ENCODE measurements around the gene DCXR.
A peak's percentile ranks its signal among the peaks of the same experiment; 100 is the strongest.

Gene DCXR

DNA sequence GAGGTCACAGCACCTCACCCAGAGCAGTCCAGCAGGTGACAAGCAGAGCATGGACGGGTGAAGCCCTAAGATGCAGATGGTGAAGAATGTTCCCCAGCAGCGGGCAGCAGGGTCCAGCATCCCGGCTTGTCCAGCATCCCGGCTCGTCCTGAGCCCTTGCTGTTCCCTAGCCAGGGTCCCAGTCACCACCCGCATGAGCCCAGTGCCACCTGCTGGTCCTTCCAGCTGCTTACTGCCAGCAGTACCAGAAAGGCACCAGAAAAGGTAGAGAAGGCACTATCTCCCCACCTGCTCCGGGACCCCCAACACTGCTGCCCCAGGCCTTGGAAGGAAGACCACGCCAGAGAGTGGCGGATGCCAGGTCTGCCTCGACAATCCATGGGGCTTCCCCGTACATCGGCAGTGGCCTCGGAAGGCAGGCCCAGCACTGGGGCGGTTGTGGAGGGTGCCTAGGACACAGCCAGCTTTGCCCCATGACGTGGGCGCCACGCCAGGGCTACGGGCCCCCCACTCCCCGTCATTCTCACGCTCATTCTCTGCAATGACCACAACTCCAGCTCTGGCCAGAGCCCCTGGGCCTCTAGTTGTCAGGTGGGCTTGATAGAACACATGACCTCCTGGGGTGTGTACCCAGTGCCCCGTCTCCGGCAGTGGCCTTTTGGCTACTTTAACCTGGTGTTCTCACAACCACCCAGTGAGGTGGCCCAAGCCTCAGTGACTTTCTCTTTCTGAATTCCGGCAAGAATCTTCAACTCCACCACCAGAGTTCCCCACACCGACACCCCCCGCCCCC is 16.2 kb downstream of the DCXR start:
- DNase-seq: peak; percentile 53

DNA sequence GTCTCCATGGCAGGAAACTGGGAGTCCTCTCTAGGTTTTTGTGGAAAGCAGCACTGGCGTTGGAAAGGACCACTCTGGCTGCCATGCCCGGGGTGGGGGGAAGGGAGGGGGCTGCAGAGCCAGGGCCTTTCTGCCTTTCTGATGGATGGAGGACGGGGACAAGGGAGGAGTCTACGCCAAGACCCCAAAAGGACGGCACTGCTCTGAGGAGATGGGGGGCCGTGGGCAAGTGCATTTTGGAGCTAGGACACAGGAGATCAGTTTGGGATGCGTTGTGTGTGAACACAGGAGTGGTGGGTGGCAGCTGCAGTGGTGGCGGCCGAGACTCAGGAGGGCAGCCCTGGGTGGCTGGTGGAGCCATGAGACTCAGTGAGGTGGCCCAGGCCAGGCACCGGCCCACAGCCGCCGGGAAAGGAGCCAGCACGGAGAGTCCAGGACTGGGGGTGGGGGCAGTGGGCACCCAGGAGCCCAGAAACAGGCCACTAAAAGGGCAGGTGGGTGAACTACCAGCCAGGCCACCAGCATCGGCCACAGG is 16.9 kb downstream of the DCXR start:
- DNase-seq: no peak

DNA sequence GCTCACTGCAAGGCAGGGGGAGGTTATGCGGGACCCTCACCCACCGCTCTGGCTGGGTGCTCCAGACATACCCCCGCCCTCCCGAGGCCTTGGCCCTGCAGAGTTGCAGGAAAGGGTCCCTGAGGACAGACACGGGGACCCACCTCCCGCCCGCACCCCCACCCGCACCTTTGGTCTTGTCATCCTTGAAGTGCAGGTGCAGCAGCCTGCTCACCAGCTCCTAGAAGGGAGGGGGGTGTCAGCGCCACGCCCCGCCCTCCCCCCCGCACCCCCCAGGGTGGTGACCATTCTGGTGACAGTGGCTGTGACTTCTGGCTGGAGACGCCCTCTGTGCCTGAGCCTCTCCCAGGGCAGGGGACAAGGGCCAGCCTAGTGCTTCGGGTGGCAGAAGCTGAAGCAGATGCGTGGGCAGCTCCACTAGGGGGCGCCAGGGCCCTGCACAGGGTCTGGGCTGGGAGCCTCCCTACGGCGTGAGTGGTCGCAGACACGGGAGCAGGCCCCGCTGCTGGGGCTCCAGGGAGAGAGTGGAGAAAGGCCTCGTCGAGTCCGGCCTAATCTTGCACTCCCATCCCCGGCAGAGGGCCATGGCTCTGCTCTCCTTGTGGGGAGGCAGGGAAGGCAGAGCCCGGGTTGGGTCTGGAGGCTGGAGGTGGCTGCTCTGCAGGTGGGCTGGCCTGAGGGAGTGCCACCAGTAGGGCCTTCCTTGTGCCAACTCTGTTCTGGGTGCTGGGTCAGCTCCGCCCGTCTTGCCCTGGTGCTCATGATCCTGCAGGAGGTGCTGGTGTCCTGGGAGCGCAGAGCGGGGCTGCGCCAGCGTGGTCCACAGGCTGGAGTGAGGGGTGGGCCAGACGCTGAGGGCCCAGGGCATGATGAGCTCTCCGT is 17.6 kb downstream of the DCXR start:
- peak; percentile 56 for DNase-seq

DNA sequence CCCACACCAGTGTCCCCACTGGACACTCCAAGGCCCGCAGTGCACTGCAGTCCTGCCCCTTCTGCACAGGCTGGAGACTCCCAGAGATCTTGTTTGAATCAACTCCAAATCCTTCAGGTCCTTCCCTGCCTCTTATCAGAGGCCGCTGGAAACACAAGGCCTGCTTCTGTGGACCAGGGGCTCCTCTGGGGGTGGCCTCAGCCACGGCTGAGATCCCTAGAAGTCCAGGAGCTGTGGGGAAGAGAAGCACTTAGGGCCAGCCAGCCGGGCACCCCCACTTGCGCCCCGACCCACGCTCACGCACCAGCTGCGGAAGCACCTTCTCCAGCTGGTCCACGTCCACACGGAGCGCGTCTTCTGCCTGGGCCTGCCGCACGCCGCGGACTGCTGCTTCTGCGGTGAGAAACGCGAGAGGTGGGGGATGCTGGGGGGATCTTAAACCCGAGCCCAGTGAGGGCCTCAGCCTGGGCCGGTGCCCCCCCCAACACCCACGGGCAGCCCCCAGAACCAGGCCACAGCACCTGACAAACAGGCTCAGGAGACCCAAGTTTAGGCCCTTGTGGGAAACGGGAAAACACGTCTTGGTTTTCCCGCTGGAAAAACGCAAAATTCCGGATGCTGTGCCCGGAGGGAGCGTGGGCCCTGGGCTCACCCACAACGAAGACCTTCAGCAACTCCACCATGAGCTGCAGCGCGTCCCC is 18.4 kb downstream of the DCXR start:
- DNase-seq: no peak

DNA sequence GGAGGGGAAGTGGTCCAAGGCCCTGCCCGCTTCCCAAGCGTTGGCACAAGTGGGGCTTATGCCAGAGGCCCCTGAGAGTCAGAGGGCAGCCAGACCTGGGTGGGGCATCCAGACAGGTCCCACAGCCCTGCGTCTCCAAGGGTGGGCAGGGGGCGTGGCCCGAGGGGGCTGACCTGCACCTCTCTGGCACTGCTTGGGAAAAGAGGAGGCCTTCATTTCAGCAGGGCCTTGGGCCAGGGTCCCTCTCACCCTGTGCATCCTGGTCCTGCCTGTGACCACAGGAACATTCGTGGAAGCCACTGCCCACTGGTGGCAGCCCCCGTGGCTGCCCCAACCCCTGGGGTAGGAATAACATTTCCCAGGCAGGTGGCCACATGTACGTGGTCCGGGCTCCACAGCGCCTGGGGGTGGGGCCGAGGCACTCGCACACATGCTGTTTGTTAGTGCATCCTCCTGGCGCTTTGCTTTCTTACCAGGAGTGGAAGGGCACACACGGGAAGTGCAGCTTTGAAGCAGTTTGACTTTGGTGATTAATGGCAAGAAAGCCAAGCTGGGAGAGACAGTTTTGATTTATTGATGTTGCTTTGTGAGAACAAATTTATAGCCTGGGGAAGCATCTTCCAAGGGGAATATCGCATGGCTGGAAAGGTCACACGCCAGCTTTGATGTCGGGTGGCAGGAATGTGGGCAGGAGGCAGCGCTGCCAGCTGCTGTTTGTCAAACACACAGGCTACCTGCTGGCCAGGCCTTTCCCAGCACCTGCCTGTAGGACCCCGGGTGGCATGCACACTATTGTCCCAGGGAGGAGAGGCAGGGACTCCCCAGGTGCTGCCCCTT is 19.1 kb downstream of the DCXR start:
- DNase-seq: peak; percentile 64

DNA sequence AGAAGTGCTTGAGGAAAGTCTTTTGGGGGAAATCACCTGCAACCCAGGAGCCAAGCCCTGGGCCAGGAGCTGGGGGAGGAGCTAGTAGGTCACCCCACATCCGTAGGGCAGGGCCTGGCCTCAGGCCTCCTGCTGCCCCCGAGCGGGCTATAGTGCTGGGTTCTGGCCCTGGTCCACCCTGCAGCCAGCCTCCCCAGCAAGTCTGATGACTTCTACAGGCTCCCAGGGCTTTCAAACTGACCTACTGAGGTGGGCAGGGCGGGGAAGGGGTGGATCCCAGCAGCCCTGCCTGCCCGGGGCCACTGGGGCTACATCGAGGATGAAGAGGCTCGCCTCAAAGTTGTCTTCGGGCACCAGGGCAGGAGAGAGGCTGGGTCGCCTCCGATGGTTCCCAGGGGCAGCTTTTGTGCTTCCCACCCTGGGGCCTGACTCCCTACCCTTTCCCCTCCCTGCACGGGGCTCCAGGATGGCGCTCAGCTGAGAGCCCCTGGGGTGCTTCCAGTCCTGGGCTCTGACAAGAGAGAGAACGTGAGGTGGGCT is 19.8 kb downstream of the DCXR start:
- DNase-seq: no peak

DNA sequence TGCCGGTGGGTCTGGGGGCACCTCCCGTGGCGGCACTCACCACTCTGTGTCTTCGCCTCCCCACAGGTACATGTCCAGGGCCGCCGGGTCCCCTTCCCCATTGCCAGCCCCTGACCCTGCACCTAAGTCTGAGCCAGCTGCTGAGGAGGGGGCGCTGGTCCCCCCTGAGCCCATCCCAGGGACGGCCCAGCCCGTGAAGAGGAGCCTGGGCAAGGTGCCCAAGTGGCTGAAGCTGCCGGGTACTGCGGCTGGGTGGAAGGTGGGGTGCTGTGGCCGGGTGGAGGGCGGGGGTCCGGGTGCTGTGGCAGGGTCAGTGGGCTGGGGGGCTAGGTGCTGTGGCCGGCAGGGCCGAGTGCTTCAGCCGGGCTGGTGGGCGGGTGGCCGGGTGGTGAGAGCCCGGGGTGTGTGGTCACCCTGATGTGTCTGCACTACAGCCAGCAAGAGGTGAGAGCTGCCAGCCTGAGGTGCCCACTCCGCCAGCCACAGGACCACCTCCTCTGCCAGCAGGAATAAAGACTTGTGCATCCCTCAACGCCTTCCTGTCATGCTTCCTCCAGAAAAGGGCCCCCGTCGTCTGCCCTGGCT is 20.5 kb downstream of the DCXR start:
- DNase-seq: no peak

DNA sequence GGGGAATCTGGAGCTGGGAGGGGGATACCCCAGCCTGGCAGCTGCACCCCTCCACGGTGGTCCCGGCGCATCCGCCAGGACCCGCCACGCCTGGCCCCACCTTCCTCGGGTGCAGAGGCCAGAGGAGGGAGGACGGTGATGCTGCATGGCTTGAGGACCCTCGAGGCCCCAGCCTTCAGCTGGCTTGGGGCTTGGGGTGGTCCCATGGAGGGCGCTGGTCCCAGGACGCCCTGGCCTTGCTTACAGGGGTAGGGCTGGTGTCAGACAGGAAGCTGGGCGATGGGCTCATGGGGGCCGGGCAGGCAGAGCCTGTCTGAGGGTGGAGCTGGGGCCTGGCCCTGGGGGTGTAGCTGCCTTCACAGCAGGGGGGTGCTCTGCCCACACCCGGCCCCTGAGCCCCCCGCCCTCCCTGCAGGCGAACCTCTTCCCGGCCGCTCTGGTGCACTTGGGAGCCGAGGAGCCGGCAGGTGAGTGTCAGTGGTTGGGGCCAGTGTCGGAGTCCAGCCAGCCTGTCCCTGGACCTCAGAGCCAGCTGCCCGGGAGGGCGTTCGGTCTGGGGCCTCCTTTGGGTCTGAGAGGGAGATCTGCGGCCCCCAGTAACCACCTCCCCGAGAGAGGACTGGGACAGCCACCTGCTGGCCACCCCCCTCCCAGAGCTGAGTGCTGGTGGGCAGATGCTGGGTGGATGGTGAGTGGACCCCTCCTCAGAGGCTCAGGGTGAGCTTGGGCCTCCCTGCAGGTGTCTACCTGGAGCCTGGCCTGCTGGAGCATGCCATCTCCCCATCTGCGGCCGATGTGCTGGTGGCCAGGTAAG is 21.2 kb downstream of the DCXR start:
- no peak for DNase-seq

DNA sequence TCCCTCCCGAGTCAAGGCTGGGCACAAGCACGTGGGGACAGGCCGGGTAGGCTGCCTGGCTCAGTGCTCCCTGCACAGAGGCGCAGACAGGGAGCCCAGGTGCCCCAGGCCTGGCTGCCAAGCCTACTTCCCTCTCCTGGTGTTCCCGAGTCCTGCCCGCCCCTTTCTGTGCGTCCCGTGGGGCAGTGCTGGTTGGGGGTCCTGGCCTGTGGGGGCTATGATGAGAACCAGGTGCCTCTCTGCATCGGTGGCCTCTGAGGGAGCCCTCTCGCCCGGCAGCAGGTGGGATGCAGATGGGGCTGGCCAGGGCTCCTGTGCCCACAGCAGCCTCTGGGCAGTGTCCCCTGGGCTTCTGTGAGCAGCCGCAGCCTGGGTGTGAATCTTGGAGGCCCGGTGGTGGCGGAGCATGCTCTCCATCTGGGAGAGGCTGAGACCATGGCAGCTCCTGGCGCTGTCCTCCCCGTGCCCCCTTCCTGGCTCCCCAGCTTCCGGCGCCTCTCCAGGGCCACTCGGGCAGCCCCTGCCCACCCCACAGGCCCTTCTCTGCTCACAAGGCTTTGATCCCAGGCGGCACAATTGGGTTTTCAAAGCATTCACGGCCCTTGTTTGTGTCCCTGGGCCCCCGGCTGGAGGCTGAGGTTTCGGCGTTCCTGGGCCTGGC is 22.1 kb downstream of the DCXR start:
- no peak for DNase-seq

DNA sequence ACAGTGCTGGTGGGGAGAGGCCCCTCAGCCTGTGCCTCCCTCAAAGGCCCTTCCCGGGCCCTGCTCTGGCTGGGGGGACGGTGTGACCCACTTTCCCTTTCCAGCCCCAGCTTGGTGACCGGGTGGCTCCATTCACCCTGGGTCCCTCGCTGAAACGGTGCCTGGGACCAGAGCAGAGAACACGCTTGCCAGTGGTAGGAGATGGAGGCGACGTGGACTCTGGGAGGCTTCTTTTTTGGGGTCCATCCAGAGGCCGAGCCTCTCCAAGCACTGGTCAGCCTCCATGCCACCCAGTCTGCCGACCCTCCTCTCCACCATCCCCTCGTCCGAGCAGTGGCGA is 22.6 kb downstream of the DCXR start:
- DNase-seq: no peak

DNA sequence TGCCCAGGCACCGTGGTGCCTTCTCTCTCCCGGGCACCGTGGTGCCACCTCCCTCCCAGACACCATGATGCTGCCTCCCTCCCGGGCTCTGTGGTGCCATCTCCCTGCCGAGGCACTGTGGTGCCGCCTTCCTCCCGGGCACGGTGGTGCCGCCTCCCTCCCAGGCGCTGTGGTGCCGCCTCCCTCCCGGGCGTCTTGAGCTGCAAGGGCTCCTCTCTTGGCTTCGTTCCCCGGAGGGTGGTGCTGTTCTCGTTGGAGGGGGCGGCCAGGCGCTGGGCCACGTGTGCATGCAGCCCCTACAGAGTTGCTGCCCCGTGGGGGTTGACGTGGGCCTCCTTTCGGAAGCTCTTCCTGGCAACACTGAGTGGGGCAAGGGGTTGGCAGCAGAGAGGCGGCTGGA is 23.1 kb downstream of the DCXR start:
- no peak for DNase-seq

DNA sequence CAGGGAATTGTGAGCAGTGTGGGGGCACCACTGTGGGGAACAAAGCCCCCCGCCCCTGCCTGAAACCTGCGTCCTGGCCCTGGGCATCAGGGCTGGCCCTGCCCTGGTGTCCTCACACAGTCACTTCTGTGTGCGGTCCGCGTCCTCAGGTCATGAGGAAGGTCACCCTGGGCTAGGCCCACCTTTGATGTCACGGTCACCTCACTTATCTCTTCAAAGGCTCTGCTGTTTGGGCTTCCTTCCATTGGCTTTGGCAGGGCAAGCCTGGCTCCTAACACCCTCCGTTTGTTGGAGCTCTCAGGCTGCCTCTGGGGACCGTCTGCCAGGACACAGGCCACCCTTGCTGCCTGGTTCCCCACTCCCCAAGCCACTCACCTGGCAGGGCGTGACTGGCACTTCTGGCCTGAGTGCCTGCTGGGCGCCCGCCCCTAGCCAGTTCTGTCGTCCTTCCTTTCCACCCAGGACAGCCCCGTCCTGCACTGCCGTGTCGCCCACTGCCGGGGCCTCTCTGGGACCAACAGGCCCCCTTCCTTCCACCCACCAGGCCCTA is 23.6 kb downstream of the DCXR start:
- no peak for DNase-seq

DNA sequence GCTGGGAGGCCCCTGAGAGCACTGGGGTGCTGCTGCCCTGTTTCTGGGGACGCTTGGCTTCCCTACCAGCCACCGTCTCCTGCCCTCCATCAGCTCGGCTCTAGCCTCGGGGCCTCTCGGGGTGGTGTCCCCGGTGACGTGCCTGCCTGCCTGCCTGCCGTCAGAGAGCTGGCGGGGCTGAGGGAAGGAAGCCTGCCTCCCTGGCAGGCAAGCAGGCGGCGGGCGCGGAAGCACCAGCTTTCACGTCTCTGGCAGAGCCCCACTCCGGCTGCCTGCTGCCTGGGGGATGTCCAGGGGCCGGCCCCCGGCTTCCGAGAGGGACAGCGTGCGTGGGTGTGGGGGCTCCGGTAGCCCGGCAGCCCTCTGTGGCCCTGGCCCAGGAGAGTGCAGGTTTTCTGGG is 24.2 kb downstream of the DCXR start:
- no peak for DNase-seq

DNA sequence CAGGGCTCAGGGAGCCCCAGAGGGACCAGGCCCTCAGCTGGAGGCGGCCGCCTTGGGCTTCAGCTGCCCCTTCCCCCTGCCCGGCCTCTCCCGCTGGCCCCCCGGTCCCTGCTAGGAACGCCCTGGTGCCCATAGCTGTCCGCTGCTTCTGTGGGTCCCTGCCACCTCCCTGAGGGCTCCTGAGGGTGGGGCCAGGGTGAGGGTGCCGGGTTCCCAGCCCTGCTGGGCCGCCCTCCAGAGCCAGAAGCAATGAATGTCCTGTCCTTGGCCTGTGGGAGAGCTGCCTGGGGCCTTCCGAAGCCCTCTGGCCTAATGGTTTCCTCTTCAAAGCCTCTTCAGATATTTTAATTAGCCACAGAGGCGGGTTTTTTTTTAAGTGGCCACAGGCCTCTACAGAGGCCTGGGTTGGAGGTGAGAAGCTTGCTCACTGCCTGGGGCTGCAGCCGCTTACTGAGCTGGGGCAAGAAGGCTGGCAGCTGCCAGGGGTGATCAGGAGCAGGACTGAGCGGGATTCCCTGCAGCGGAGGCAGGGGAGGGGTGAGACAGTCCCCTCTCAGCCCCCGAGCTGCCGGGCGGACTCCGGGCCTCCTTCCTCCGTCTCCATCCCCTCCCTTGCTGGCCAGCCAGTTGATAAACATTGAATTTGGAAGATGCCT is 24.7 kb downstream of the DCXR start:
- DNase-seq: no peak

DNA sequence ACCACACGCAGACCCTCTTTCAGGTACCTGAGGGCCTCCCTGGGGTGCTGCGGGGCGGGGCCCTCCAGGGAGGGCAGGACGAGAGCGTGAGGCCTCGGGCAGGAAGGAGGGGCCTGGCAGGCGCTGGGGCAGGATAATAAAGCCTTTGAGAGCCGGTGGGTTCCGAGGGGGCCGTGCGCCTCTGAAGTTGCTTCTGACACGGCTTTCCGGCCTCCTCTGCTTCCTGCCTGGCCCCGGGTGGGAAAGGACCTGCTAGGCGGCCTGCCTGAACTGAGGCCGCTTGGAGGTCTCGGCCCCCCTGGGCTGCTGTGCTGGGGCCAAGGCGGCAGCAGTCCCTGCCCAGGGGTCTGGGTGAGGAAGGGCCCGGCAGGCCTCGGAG is 25.2 kb downstream of the DCXR start:
- DNase-seq: no peak

DNA sequence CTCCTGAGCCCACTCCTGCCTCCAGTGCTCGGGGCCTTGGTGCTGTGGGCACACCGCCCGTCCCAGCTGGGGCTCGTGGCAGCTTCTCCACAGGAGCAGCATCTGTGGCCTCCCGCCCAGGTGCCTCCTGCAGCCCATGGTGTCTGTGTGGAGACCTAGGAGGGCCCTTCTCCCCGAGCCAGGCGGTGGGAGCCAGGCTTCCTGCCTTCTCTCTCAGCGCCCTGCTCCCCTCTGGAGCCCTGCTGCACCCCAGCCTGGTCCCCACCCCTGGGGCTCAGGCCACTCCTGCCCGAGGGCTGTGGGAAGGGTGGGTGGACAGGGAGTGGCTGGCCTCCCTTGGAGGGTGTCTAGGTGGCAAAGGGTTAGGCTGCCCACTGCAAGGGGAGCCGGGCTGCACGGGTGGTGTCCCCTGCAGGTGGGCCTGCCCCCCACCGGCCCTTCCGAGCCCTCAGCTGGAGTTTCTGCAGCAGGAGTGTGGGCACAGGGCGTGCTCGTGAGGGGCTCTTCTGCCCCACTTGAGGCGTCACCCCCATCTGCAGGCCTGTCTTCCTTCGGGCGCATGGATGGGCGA is 25.8 kb downstream of the DCXR start:
- no peak for DNase-seq

DNA sequence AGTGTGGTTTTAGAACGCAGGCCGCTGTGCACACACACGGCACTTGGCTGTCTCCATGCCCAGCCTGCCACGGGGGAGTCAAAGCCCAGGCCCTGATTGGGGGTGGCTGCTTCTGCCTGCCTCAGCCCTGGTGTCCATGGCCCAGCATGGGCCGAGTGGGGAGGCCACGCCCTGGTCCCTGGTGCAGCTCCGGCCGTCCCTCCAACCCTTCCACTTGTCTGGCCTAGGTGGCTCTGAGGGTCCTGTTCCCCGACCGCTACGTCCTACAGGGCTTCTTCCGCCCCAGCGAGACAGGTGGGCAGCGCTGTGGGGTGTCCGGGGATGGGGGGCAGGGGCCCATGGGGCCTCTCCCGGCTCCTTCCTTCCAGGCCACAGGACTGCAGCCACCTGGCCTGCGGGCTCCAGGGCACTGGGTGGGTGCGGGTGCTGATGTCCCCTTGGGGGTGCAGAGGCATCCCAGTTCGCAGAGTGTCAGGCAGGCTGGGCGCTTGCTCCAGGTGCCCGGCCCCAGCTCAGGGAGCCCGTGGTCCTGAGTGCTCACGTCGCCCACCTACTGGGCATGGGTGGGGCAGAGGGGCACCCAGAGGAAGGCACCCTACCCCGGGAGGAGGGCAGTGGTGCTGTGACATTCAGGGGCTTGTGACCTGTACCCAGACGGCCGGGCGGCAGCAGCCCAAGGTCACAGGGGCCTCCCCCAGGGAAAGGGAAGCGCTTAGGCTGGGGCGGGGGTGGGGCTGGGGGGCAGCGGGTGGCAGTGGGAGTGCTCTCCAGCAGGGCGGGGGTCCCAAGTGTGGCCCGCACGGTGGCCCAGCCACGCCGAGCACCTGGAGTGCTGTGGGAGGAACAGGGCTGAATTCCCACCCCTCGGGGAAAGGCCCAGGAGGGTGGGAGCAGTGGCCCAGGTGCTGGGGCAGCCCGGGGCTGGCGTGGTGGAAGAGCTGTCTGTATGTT is 26.6 kb downstream of the DCXR start:
- DNase-seq: no peak

DNA sequence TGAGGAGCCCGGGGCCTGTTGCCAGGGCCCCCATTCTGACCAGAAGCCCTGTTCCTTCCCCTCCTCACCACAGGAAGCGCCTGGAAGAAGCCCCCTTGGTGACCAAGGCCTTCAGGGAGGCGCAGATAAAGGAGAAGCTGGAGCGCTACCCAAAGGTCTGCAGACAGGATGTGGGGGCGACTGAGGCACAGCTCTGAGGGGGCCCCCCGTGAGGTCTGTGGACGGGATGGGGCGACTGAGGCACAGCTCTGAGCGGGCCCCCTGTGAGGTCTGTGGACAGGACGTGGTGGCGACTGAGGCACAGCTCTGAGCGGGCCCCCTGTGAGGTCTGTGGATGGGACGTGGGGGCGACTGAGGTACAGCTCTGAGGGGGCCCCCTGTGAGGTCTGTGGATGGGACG is 28.1 kb downstream of the DCXR start:
- DNase-seq: no peak

Data from NCI-H345 (cell line).